Measurements from ENCODE around the gene MED15.

Gene MED15

DNA sequence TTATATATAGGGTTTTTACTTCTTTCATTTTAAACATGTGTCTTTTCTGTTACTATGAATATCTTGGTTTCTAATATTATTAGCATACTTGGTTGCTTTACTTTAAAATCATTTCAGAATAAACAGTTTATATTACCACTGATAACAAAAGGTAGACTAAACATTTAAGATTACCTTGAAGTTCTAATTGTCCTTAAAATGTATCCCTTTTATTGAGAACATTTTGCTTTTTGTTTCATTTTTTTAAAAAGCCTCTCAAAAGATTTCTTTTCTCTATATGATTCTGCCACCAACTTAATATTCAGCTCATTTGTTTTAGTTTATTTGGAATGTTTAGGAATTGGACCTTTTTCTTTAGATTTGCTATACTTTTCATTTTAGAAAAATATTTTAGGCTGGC lies 39.6 kb downstream of the MED15 start:
- H3K36me3 ChIP-seq (replicated peaks): peaks cover 30% of the 10 kb centered on the region
- no peak for TF ChIP-seq CTCF (IDR thresholded peaks at IDR 0.05; ENCODE audit: low read depth, low read length, missing control alignments)
- H3K27ac ChIP-seq: no peak overlapping the region
- in situ Hi-C loops (cut with HindIII; ENCODE audit: low pct_ligation_motif_present, low sequenced_read_pairs): no loop called here
- H3K27me3 ChIP-seq (replicated peaks): no peaks in the 10 kb centered on the region
- DNase-seq: no peak
- no peak overlapping the region for H3K4me3 ChIP-seq (ENCODE audit: low read depth, low read length)

DNA sequence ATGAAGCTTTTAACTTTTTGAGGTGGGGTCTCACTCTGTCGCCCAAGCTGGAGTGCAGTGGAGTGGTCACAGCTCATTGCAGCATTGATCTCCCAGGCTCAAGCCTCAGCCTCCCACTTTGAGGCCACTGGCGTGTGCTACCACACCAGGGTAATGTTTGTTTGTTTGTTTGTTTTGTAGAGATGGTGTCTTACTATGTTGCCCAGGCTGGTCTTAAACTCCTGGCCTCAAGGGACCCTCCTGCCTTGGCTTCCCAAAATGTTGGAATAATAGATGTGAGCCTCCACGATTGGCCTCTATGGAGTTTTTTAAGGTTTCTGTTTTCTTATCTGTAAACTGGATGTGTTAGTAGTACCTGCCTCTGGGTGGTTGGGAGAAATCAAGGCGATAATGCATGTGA lies 41.4 kb downstream of the MED15 start:
- in situ Hi-C loops (cut with HindIII; ENCODE audit: low pct_ligation_motif_present, low sequenced_read_pairs): no loop called here
- no peak overlapping the region for H3K4me3 ChIP-seq (ENCODE audit: low read depth, low read length)
- peak overlapping the region; percentile 94 for H3K27ac ChIP-seq
- H3K27me3 ChIP-seq (replicated peaks): no peaks in the 10 kb centered on the region
- no peak for TF ChIP-seq CTCF (IDR thresholded peaks at IDR 0.05; ENCODE audit: low read depth, low read length, missing control alignments)
- peaks cover 39% of the 10 kb centered on the region for H3K36me3 ChIP-seq (replicated peaks)
- DNase-seq: no peak

- H3K36me3 ChIP-seq (replicated peaks): peaks cover 41% of the 10 kb centered on the region
- TF ChIP-seq CTCF (IDR thresholded peaks at IDR 0.05; ENCODE audit: low read depth, low read length, missing control alignments): peak; percentile 19
- no peak for DNase-seq
- H3K4me3 ChIP-seq (ENCODE audit: low read depth, low read length): no peak overlapping the region
- H3K27ac ChIP-seq: peak overlapping the region; percentile 94
- H3K27me3 ChIP-seq (replicated peaks): no peaks in the 10 kb centered on the region
- in situ Hi-C loops (cut with HindIII; ENCODE audit: low pct_ligation_motif_present, low sequenced_read_pairs): no loop called here
Observed at GRCh38 chr22:20549232-20549841, 41.9 kb downstream of the MED15 start.

- in situ Hi-C loops (cut with HindIII; ENCODE audit: low pct_ligation_motif_present, low sequenced_read_pairs): no loop called here
- H3K27ac ChIP-seq: peak overlapping the region; percentile 94
- no peak overlapping the region for H3K4me3 ChIP-seq (ENCODE audit: low read depth, low read length)
- no peak for TF ChIP-seq CTCF (IDR thresholded peaks at IDR 0.05; ENCODE audit: low read depth, low read length, missing control alignments)
- no peak for DNase-seq
- no peaks in the 10 kb centered on the region for H3K27me3 ChIP-seq (replicated peaks)
- peaks cover 41% of the 10 kb centered on the region for H3K36me3 ChIP-seq (replicated peaks)
Observed at GRCh38 chr22:20550057-20550817, 42.8 kb downstream of the MED15 start.

DNA sequence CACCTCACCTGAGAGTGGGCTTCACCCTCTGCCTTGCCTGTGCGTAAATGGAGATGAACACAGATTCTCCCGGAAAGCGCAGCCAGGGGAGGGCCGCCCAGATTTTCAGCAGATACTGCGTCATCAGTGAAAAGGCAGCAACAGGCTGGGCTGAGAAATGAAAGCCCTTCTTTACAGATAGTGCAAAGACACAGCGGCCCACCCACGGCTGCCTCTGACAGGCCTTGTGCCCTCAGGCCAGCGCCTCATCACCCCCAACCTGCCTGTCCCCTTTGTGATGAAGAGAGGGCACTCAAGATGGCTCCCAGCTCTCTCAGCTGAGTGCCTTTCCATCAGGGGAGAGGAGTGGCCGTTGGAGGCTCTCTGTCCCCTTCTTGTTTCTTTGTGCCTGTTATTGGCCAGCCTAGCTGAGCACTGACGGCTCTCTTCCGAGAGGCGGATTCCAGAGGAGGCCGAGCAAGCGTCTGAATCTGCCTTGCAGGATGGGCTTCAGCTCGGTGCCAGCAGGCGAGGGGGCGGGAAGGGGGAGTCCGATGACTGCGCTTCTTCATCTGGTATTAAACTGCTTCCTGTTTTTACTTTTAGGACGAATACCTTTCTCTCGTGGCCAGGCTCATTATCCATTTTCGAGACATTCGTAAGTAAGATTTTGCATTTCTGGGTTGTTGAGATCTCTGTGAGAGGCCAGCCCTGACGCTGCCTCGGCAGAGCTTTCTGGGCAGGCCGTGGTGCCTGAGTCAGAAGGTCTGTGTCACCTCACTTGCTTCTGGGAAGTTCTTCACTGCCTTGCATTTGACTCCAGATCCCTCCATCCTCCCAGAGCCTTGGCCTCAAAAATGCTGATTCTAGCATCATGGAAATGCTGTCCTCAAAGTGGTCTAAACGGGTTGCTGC lies 43.7 kb downstream of the MED15 start:
- in situ Hi-C loops (cut with HindIII; ENCODE audit: low pct_ligation_motif_present, low sequenced_read_pairs): no loop called here
- H3K4me3 ChIP-seq (ENCODE audit: low read depth, low read length): no peak overlapping the region
- H3K36me3 ChIP-seq (replicated peaks): peaks cover 44% of the 10 kb centered on the region
- DNase-seq: peak; percentile 73
- peak; percentile 2 for TF ChIP-seq CTCF (IDR thresholded peaks at IDR 0.05; ENCODE audit: low read depth, low read length, missing control alignments)
- H3K27me3 ChIP-seq (replicated peaks): no peaks in the 10 kb centered on the region
- H3K27ac ChIP-seq: peak overlapping the region; percentile 94

Data from brain microvascular endothelial cell (primary cell).